Glutamatergic neuron (in vitro differentiated cells): ENCODE results near the gene KRTAP19-3. TPM values are rescaled to one million over a fixed set of nuclear protein-coding genes. Genes with fewer than 3 reads are reported as not detected.

Experiments used
- DNase-seq: peaks from one replicate; pipeline ENCODE4 v3.0.0; 2022
- H3K27ac Mint-ChIP-seq: one replicate; pipeline ENCODE4 v1.8.0; 2020; ENCODE audit warnings: mild to moderate bottlenecking, mixed read lengths, inconsistent platforms; ENCODE audit not compliant: unreplicated experiment
- H3K27me3 Mint-ChIP-seq: one replicate; pipeline ENCODE4 v1.8.0; 2020; ENCODE audit warnings: mild to moderate bottlenecking, moderate library complexity, mixed read lengths, inconsistent platforms; ENCODE audit not compliant: unreplicated experiment
- H3K36me3 Mint-ChIP-seq: one replicate; pipeline ENCODE4 v1.8.0; 2020; ENCODE audit warnings: mild to moderate bottlenecking, mixed read lengths, inconsistent platforms; ENCODE audit not compliant: unreplicated experiment
- H3K4me1 Mint-ChIP-seq: one replicate; pipeline ENCODE4 v1.8.0; 2020; ENCODE audit warnings: mild to moderate bottlenecking, low read depth, mixed read lengths, inconsistent platforms; ENCODE audit not compliant: unreplicated experiment
- H3K4me3 Mint-ChIP-seq: one replicate; pipeline ENCODE4 v1.8.0; 2020; ENCODE audit warnings: mild to moderate bottlenecking, mixed read lengths, inconsistent platforms; ENCODE audit not compliant: unreplicated experiment
- H3K9me3 Mint-ChIP-seq: one replicate; pipeline ENCODE4 v1.8.0; 2020; ENCODE audit warnings: mild to moderate bottlenecking, moderate library complexity, mixed read lengths, inconsistent platforms; ENCODE audit not compliant: unreplicated experiment
- CTCF ChIP-seq: fragments of 200-600 bp; sonication (generic); IDR thresholded peaks from one replicate; pipeline ENCODE4 v1.5.0; 2021; ENCODE audit not compliant: partially characterized antibody, unreplicated experiment
- total RNA-seq: library from RNA; stranded (reverse); fragmentation: NEBNext Ultra II Directional; extraction: Animal tissue kit (Norgen Biotek cat#: 25700); gene quantifications from one replicate; pipeline ENCODE4 v1.2.1, GENCODE V29; 2021; ENCODE audit not compliant: unreplicated experiment

The KRTAP19-3 gene
- total RNA-seq, 1 donor from 2014 or later = not detected

- H3K36me3 Mint-ChIP-seq = no peaks in the 10 kb centered on the region
- H3K27ac Mint-ChIP-seq = no peak overlapping the region
- DNase-seq = no peak
- no peak overlapping the region for H3K4me3 Mint-ChIP-seq
- no peak for TF ChIP-seq CTCF
- H3K4me1 Mint-ChIP-seq = peaks cover 2% of the 10 kb centered on the region
- H3K27me3 Mint-ChIP-seq = peaks cover 2% of the 10 kb centered on the region
- no peaks in the 10 kb centered on the region for H3K9me3 Mint-ChIP-seq
Observed at GRCh38 chr21:30447056-30447455, 44.8 kb downstream of the KRTAP19-3 start.

- Mint-ChIP-seq H3K36me3 (no peaks in the 10 kb centered on the region), H3K4me1 (no peaks in the 10 kb centered on the region), H3K4me3 (no peak overlapping the region), H3K27ac (no peak overlapping the region), H3K9me3 (no peaks in the 10 kb centered on the region), H3K27me3 (peaks cover 2% of the 10 kb centered on the region)
- DNase-seq = no peak
- no peak for TF ChIP-seq CTCF
Observed at GRCh38 chr21:30444204-30444603, 47.6 kb downstream of the KRTAP19-3 start.

- Mint-ChIP-seq H3K9me3 (no peaks in the 10 kb centered on the region), H3K27ac (no peak overlapping the region), H3K27me3 (peaks cover 2% of the 10 kb centered on the region), H3K36me3 (no peaks in the 10 kb centered on the region), H3K4me3 (no peak overlapping the region), H3K4me1 (no peaks in the 10 kb centered on the region)
- no peak for DNase-seq
- TF ChIP-seq CTCF = no peak
Observed at GRCh38 chr21:30443226-30443625, 48.6 kb downstream of the KRTAP19-3 start.

Other genes with a start within 250 kb of the KRTAP19-3 start
- gene KRTAP24-1, start 209.1 kb downstream of the KRTAP19-3 start, total RNA-seq = not detected
- not detected for gene KRTAP25-1, start 202.5 kb downstream of the KRTAP19-3 start, total RNA-seq
- gene KRTAP26-1, start 171.7 kb downstream of the KRTAP19-3 start, total RNA-seq = not detected
- gene KRTAP27-1, start 154.3 kb downstream of the KRTAP19-3 start, total RNA-seq = not detected
- gene KRTAP23-1, start 143.4 kb downstream of the KRTAP19-3 start, total RNA-seq = not detected
- not detected for gene KRTAP13-2, start 119.7 kb downstream of the KRTAP19-3 start, total RNA-seq
- not detected for gene KRTAP13-1, start 96.0 kb downstream of the KRTAP19-3 start, total RNA-seq
- not detected for gene KRTAP13-3, start 66.1 kb downstream of the KRTAP19-3 start, total RNA-seq
- not detected for gene KRTAP13-4, start 61.8 kb downstream of the KRTAP19-3 start, total RNA-seq
- gene KRTAP15-1, start 51.7 kb downstream of the KRTAP19-3 start, total RNA-seq = not detected
- not detected for gene KRTAP19-1, start 11.6 kb downstream of the KRTAP19-3 start, total RNA-seq
- gene KRTAP19-2, start 4.6 kb downstream of the KRTAP19-3 start, total RNA-seq = not detected
- not detected for gene KRTAP19-4, start 5.2 kb upstream of the KRTAP19-3 start, total RNA-seq
- gene KRTAP19-5, start 10.1 kb upstream of the KRTAP19-3 start, total RNA-seq = not detected
- not detected for gene KRTAP19-6, start 49.9 kb upstream of the KRTAP19-3 start, total RNA-seq
- not detected for gene KRTAP19-7, start 69.3 kb upstream of the KRTAP19-3 start, total RNA-seq
- not detected for gene KRTAP22-2, start 98.4 kb upstream of the KRTAP19-3 start, total RNA-seq
- not detected for gene KRTAP6-3, start 100.4 kb upstream of the KRTAP19-3 start, total RNA-seq
- not detected for gene KRTAP6-2, start 106.9 kb upstream of the KRTAP19-3 start, total RNA-seq
- gene KRTAP22-1, start 109.1 kb upstream of the KRTAP19-3 start, total RNA-seq = not detected
- gene KRTAP6-1, start 121.9 kb upstream of the KRTAP19-3 start, total RNA-seq = not detected
- not detected for gene KRTAP20-1, start 124.4 kb upstream of the KRTAP19-3 start, total RNA-seq
- gene KRTAP20-4, start 128.6 kb upstream of the KRTAP19-3 start, total RNA-seq = not detected
- gene KRTAP20-2, start 143.2 kb upstream of the KRTAP19-3 start, total RNA-seq = not detected
- not detected for gene KRTAP20-3, start 150.9 kb upstream of the KRTAP19-3 start, total RNA-seq
- not detected for gene KRTAP21-3, start 226.8 kb upstream of the KRTAP19-3 start, total RNA-seq